SKM-1 (cell line): Measurements from ENCODE around the gene DUOX1.
"Not testable (repeated sequence)": the region's sequence is repeated elsewhere in the genome, so short reads cannot be mapped to it uniquely, and the experiment has no call there.

Source experiments
- DNase-seq: peaks from one replicate; lab custom pipeline; 2025; ENCODE audit not compliant: unreplicated experiment; lab: John Stamatoyannopoulos, UW

Gene DUOX1

DNA sequence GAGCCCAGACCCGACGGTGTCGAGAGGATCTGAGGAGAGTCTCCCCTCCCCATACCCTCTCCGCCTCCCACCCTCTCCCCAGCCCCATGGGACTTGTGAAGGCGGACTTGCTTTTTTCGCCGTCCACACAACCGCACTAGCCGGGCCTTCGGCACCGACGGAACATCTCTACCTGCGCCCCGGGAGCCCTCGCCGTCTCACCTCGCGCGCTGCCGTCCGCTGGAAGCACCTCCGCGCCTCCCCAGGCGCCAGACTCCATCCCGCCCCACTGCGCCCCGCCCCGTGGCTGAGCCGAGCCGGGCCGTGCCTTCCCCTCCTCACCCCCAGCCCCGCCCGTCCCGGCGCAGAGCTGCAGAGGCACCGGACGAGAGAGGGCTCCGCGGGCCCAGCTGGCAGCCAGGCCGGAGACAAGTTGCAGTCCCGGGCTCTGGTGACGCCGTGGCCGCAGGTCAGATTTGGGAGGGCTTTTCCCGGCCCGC is at the start of gene DUOX1, which contains the start of gene DUOXA1:
Gene DUOX1 (plus strand): TSS at position 344 of the 479 bp plus-strand sequence. CDS start 1,973 bp downstream, outside the sequence.
Gene DUOXA1 (minus strand): TSS at position 229 of the 479 bp plus-strand sequence. CDS start 6,865 bp downstream, outside the sequence.
- DNase-seq = no peak

DNA sequence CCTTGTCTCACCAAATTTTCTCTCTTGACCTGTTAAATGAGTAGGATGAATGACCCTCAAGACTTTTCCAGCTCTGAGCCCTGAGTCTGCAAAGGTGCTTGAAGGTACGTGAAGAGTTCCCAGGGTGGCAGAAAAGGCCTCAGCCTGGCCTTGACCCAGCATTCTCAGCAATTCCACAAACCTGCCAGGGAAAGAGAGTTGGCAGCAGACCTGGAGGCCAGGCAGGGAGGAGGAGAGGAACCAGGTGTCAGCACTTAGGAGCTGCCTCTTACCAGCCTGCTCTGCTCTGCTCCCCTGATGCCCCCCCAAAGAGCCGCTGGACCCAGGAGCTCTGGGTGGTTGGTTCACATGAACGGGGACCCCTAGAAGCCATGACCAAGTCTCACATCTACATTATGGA is 49.2 kb upstream of the DUOX1 start:
- DNase-seq = not testable (repeated sequence)

DNA sequence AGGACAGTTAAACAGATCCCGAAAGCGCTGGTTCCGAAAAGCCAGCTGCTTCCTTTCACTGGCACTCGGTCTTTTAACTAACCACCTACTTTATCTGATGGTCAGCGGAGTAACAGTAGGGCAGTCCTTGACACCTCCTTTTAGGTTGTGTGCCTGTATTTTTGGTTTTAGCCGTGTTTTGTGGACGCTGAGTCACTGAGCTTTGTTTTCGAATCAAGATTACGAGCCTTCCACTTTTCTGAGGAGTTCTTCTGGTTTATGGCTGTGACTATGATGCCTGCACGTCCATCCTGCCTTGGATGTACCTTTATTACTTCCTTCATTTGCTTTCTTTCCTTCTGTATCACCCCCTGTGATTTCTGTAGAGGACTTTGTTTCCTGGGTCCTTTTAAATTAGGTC is 47.4 kb upstream of the DUOX1 start:
- not testable (repeated sequence) for DNase-seq

DNA sequence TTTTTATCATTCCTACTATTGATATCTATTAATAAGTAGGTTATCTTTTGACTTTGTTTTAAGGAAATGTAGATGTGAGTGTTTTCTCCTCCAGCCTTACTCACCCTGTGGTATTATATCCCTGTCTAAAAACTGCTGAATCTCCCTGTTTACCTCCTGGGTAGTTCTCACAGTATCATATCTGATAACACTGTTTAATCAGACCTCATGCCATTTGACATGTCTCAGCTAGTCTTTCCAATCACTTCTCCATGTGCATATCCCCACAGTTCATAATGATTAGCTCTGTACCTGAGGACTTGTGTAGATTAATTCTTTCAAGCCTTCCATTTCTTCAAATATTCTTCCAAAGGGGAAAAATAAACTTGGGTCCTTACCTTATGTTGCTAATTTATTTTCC is 46.6 kb upstream of the DUOX1 start:
- no peak for DNase-seq

DNA sequence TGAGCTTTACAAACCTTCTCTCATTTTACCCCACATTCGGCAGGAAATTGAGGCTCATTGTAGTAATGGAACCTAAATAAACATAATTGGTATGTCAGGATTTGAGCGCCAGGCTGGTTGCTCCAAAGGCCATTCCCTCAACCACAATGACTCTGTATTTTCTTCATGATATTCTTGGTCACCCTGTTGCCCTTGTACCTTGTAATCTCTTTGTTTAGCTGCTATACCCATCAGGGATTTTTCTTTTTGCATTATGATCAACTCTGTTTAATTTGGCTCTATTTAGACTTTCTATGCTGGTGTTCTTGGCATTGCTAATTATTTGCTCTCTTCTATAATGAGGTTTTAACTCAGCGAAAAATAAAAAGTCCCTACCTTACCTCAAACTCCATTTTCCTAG is 45.6 kb upstream of the DUOX1 start:
- DNase-seq = no peak

DNA sequence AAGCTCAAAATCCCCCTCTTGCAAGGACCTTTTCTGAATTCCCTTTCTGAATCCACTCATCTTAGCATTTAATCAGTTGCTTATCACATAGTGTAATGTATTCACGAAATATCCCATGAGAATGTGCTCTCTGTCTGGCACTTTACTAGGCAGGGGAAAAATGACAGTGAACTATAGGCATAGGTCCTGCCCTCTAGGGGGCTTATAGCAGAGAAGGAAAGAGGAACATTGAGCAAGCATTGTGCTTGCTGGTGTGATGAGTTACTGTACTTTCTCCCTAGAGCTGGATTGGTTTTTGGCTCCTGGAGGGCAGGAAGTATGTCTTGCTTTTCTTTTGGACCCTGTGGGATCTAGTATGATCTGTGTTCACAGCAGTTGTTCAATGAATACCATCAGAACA is 42.3 kb upstream of the DUOX1 start:
- DNase-seq = no peak

DNA sequence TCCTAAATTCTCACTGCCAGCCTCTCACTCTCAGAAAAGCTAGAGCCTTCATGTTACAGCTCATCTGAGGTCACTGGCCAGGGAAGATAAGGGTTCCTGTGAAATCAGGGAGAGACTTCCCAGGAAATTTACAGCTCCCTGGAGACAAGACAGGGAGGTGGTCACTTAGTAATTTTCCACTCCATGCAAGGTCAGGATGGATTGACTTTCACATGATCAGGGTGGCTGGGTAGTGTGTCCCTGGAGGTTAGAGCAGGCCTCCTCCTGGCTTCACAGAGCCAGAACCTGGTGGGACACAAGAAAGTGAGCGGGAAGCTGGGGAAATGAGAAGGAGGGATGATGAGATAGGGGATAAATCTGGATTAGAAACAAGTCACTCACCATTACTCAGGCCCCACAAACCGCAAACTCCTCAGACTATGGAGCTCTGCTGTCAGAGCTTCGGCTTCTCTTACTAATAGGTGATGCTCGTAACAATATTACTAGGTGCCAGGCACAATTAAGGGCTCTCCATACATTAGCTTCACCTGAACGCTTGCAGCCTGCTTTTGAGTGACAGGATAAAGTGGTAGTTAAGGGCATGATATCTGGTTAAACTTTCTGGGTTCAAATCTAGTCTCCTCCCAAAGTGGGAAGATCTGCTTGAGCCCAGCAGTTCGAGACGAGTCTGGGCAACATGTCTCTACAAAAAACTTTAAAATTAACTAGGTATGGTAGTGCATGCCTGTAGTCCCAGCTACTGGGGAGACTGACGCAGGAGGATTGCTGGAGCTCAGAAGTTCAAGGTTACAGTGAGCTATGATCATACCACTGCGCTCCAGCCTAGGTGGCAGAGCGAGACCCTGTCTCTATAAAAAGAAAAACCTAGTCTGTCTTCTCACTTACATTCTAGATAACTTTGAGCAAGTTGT is 40.7 kb upstream of the DUOX1 start:
- DNase-seq = no peak

DNA sequence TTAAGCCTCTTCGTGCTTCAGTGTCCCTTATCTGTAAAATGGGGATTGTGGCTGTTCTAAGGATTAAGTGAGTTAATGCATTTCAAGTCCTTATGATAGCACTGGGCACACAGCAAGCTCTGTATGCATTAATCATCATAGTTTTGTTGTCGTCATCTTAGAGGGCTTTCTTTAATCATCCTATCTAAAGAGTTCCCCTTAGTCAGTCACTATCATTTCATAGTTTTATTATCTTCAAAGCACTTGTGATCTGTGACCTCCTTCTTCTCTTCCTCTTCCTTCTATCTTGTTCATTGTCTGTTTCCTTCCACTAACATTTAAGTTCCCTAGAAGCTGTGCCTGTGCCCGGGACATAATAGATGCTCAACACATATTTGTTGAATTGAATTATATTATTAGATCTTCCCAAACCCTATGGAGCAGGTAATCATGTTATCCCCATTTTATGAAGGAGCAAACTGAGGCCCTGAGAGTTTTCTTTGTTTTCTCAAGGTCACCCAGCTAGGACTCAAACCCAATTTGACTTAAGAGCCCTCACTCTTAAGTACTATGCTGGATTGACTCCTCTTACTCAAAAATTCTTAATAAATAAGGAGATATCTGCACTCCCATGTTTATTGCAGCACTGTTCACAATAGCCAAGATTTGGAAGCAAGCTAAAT is 40.0 kb upstream of the DUOX1 start:
- no peak for DNase-seq

DNA sequence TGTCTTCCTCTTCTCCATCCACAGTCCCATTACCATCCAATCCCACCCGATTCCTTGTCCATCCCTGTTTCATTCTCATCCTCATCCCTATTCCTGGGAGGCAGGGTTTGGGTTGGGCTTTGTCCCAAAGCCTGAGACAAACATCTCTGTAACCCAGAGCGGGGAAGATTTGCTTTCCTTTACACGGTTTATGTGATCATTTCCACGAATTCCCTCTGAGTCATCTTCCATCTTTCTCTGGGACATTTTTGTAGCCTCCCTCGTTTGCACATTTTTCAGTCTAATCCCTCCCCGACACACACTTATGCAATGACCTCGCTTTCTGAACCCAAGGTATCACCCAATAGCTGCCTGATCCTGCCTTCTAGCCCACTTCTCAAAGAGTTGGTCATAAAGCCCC is 38.6 kb upstream of the DUOX1 start:
- no peak for DNase-seq

DNA sequence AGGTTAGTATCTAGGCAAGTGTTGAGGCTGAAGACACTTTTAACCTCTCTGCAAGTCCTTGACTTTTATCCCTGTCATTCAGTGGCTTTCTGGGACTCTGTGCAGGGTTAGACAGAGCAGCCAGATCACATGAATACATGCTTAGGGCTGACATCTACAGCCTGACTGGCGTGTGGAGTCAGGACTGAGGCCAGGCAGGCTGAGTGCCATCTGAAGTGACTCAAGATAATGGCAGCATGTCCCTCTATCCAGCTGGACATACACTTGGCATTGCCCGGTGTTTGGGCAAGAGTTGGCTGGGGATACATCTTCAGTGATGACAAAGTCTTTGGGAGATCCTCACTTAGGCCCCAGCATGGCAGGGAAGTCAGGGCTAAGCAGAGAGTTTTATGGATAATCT is 38.2 kb upstream of the DUOX1 start:
- DNase-seq = no peak

DNA sequence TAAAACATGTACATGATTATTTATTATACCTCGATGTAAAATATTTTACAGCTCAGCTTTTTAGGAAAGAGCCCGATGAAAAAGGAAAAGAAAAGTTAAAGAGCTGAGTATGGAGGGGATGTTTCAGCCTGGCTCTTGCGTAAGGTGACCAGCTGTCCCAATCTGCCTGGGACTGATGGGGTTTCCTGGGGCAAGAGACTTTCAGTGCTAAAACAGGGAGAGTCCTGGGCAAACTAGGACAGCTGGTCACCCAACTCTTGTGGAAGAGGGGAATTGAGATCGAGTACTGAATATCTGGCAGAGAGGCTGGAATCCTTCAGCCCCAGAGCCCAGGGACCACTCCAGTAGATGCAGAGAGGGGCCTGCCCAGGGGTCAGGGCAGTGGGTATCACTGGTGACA is 36.8 kb upstream of the DUOX1 start:
- DNase-seq = no peak

DNA sequence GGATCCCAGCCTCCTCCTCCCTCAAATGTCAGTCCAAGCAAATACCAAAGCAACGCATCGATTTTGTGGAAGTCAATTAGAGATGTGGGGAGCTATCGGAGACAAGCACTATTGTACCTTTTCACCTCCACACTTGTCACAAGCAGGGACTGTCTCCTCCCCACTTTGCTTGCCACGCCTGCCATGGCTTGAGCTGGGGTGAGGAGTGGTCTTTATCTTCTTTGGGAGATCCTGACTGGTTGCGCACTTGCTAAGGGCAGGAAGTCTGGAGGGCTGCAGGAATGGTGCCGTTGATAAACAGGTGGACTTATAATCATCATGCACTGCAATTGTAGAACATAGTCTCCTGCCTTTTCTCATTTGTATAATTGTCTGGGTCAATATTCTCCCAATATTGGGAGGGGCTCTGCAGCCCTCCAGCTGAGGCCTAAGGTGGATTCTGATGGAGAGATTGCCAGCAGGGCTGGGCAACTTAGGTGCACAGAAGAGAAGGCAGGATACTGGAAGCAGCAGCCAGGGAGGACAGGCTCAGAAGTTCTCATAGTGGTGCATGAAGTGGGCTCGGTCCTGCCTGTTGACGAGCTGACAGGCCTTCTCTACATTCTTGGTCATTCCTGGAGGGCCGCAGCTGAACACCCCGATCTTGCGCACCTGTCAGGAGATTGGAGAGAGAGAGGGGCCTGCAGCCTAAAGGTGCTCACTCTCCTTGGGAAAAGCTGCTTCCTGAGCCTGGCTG is 36.0 kb upstream of the DUOX1 start:
- no peak for DNase-seq

DNA sequence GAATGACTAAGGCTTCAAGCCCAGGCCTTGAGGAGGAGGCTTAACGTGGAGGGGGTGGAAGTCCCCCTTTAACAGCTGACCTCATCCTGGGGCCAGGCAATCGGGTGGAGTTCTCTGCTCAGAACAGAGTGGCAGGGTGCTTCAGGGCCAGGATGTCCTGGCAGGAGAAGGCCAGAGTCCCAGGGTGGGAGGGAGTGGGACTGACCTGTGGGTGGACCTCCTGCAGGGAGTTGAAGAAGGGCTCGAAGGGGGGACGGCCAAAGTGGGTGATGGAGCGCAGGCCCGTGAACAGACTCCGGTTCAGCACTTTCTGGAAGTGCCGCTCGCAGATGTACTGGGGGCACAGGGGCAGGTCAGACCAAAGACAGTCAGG is 35.5 kb upstream of the DUOX1 start:
- DNase-seq = no peak

DNA sequence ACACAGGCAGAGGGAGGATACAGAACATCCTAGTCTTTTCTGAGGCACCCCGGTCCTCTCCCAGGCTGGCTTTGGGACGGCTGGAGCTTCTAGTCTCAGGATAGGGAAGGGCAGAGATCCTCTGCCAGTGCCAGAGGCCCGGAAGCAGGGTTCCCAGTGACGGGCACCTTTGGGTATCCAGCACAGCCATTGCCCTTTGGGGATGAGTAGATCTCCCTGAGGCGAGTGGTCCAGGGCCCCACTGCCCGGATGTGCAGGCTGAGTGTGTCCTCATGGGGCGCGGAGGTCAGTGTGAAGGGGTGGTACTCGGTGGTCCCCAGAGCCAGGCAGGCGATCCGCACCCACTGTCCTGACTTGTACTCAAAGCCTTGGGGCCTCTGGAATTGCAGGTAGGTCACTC is 34.1 kb upstream of the DUOX1 start:
- no peak for DNase-seq

DNA sequence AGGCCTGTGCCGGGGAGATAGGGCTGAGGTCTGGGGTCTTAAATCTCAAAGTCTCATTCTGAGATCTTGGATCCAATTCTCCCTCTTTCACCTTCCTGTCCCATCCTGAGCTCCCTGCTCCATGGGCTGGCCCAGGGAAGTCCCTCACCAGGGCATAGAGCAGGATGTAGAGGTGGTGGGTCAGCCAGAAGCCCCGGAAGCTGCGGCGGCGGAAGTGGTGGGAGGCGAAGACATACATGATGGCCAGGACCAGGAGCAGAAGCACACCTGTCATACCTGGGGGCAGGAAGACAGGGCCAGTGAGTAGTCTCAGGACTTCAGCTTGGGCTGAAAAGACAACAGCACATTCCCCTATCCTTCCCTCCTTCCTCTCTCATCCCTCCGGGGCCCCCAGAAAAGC is 32.3 kb upstream of the DUOX1 start:
- DNase-seq = no peak

DNA sequence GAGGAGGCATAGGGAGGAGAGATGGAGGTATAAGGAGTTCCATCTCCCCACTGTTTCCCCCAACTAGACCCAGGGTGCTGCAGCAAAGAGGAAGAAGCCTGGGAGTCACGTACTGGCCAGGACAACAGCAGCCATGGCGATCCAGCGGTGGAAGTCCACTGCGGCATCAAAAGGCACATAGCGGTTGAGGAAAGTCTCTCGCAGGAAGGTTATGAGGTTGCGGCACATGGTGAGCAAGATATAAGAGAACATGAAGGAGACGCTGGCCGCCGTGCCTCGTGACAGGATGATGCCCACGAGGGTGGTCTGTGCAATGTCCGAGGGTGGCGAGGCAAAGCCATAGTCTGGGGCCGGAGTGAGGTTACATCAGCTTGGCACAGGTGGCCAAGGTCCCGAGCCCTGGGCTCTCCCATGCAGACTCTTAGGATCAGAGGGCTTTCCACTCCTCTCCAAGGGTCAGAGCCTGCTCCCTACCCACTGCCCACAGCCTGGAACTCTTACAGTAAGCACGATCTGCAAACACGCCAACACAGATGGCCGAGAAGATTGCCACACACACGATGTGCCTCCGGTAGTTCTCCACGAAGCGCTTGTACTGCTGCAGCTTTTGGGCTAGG is 30.1 kb upstream of the DUOX1 start:
- no peak for DNase-seq

DNA sequence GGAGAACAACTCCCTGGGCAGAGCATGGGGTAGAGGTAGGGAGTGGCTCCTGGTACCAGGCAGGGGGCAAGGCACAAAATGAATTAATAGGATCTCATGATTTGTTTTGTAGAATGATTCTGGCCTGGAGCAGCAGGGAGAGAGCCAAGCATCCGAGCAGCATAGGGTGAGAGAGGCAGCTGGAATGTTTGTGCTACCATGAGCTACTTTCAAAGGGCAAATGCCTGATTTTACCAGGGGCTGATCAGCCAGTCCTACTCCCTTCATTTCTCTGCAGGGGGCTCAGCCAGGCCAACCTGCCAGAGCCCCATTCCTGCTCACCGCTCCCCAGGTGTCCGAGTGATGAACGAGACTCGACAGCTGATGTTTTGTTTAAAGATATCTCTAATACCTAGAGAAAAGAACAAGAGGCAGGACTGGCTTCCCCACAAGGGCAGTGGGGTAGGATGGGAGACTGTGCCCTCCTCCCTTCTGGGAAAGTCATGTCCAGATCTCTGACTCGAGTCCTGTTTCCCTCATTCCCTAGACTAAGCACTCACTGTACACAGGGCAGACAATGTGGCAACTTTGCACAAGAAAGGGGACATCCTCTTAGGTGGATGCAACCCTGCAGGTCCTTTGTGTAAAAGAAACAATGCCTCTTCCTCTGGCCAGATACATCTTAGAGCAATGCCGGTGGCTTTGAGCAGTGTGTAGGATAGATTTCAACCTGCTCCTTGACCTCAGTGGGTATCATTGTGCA is 28.7 kb upstream of the DUOX1 start:
- DNase-seq = no peak

DNA sequence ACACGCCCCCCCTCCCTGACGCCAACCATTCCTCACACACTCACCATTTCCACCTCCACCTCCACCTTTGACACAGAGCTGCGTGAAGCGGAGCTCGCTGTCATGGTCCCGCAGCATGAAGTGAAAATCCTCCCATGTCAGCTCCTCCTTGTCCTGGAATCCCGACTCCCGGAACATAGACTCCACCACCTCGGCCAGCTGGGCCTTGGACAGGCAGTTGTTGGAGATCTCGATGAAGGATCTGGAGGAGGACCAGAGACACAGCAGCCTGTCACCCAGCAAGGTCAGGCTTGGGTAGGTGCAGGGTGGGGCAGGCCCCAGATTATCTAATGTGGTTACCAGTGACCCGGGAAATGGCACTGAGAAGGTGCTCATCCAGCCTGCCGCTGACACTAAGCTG is 28.0 kb upstream of the DUOX1 start:
- no peak for DNase-seq

DNA sequence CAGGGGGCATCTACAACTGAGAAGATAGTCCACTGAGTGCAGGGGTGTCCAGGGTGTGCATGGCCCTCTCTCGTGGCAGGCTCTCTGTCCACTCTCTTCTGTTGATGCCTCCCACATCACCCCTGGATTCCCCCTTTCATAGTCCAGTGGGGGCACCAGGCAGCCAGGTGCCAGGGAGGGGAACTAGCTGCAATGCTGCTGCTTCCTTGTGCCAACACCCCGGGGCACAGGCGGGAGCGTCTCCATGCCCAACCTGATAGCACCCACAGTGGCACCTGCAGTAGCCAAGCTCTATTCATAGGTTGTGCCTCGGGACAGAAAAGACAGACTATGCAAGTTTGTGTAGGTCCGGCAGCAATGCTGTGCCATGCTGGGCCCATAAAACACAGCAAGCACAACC is 27.6 kb upstream of the DUOX1 start:
- no peak for DNase-seq

DNA sequence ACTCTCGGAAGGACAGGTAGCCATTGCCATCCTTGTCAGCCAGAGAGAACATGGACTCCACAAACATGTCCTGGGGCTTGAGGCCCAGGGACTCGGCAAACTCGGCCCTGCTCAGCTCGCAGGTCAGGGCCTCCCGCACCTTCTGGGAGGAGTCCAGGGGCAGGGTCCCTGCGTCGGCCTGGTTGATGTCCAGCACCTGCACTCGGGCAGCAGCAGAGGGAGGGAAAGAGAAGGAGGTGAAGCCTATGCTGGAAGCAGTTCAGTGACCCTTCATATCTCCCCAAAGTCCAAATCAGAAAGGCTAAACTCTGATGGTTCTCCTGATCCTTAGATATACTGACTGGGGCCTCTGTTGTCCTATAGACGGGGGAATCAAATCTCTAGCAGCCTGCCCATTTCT is 25.6 kb upstream of the DUOX1 start:
- not testable (repeated sequence) for DNase-seq
